Gastroesophageal sphincter (tissue), 4 donors: Measurements from ENCODE around the gene CYP46A1. TPM values are rescaled to one million over a fixed set of nuclear protein-coding genes. Genes with fewer than 3 reads are reported as not detected.

Experiments
- ATAC-seq: fragments of 150-250 bp; one replicate; pipeline ENCODE4 v1.9.1; 2016; ENCODE audit warnings: mild to moderate bottlenecking, moderate library complexity
- H3K27ac ChIP-seq, 4 donors: fragments of 200-600 bp; sonication (generic) in 3 of 4; 1 replicate in 3 of 4; 2 replicates in 1 of 4; pipeline ENCODE4 v1.5.1; 2016 to 2019
- H3K27me3 ChIP-seq: fragments of 200-600 bp; sonication (generic); one replicate; pipeline ENCODE4 v1.5.1; 2019
- H3K36me3 ChIP-seq, 2 donors: fragments of 200-600 bp; sonication (generic); one replicate each; pipeline ENCODE4 v1.5.1; 2019; ENCODE audit warnings: control low read depth in 1 of 2
- H3K4me1 ChIP-seq, 3 donors: fragments of 200-600 bp; sonication (generic); 1 replicate in 2 of 3; 2 replicates in 1 of 3; pipeline ENCODE4 v1.5.1; 2016 to 2019; ENCODE audit warnings: control low read depth in 2 of 3
- H3K4me3 ChIP-seq, 2 donors: fragments of 200-600 bp; sonication (generic); one replicate each; pipeline ENCODE4 v1.5.1; 2019; ENCODE audit warnings: mild to moderate bottlenecking in 1 of 2, moderate library complexity in 1 of 2
- H3K9me3 ChIP-seq, 3 donors: fragments of 200-600 bp; sonication (generic); one replicate each; pipeline ENCODE4 v1.5.1; 2017 to 2019; ENCODE audit warnings: control low read depth in 2 of 3
- EP300 ChIP-seq: sonication (generic); formaldehyde crosslinking; IDR thresholded peaks from one replicate; pipeline ENCODE4 v1.6.1; 2017; ENCODE audit warnings: antibody characterized with exemption, mild to moderate bottlenecking
- POLR2A ChIP-seq, 2 donors: fragments of 450-650 bp; IDR thresholded peaks; one replicate each; pipeline ENCODE4 v1.6.1; 2017; ENCODE audit warnings: antibody characterized with exemption in 2 of 2, mild to moderate bottlenecking in 2 of 2, moderate library complexity in 1 of 2
- POLR2AphosphoS5 ChIP-seq: sonication (generic); formaldehyde crosslinking; IDR thresholded peaks from one replicate; pipeline ENCODE4 v1.6.1; 2017; ENCODE audit warnings: antibody characterized with exemption
- WGBS, 2 donors: methylation state at CpG; one replicate each; pipeline ENCODE4 v1.1.5; 2018; ENCODE audit warnings: low coverage in 1 of 2; 5-methylcytosine and 5-hydroxymethylcytosine counted together
- total RNA-seq, 4 donors: library from RNA; depleted of rRNA; stranded (reverse); fragments of >200 nt; gene quantifications; one replicate each; pipeline ENCODE4 v1.1.0, GENCODE V29; 2016
- TF ChIP-seq, protein P1 (sequence below), 4 experiments: fragments of 200-600 bp in 2 of 4; fragments of 450-650 bp in 2 of 4; sonication (generic) in 1 of 4; IDR thresholded peaks; one replicate each; pipeline ENCODE4 v1.5.1; 2017 to 2019; ENCODE audit warnings: antibody characterized with exemption in 4 of 4, mild to moderate bottlenecking in 2 of 4, moderate library complexity in 2 of 4

The CYP46A1 gene
- total RNA-seq, 4 donors from 2014 or later, result 0.78 to 1.4 (median 0.94) TPM; not detected in 1

DNA sequence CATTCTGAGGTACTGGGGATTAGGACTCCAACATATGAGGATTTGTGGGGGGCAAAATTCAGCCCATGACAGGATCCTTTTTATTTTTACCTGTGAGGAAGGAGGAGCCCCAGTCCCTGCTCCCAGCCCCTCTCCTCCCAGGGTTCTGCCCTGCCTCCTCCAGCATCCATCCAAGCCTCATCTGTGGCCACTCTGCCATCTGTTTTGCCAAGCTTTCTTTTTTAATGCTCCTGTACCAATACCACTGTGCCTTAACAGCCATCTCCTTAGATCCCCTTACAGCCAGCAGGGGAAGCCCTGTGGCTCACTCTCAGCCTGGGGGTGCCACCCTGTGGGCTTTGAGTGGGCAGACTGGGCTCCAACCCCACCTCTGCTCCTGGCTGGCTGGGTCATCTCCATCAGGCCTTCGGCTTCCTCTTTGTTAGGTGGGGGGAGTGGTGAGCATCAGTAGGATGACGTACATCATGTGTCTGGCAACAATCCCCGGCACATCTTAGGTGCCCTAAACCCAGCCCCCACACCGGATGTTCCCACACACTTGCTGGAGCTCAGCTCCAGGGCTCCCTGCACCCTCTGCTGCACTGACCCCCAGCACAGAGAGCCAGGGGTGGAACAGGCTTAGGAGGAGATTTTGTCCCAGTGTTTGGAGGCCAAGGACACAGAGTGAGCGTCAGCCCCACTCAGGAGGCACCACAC, 40.2 kb downstream of the CYP46A1 start:
- no peak overlapping the region for H3K27ac ChIP-seq
- WGBS, 2 donors, result 50 to 83% methylated on average over 1 of the region's 5 CpGs
- ATAC-seq, result no peak
- no peaks in the 10 kb centered on the region for H3K4me1 ChIP-seq
- H3K9me3 ChIP-seq, result no peaks in the 10 kb centered on the region
- no peak overlapping the region for H3K4me3 ChIP-seq
- no peaks in the 10 kb centered on the region for H3K36me3 ChIP-seq
- TF ChIP-seq EP300 (no peak), POLR2AphosphoS5 (no peak), POLR2A (IDR thresholded peaks at IDR 0.05) (no peak)
- TF ChIP-seq, protein P1, sequence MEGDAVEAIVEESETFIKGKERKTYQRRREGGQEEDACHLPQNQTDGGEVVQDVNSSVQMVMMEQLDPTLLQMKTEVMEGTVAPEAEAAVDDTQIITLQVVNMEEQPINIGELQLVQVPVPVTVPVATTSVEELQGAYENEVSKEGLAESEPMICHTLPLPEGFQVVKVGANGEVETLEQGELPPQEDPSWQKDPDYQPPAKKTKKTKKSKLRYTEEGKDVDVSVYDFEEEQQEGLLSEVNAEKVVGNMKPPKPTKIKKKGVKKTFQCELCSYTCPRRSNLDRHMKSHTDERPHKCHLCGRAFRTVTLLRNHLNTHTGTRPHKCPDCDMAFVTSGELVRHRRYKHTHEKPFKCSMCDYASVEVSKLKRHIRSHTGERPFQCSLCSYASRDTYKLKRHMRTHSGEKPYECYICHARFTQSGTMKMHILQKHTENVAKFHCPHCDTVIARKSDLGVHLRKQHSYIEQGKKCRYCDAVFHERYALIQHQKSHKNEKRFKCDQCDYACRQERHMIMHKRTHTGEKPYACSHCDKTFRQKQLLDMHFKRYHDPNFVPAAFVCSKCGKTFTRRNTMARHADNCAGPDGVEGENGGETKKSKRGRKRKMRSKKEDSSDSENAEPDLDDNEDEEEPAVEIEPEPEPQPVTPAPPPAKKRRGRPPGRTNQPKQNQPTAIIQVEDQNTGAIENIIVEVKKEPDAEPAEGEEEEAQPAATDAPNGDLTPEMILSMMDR (IDR thresholded peaks at IDR 0.05), result no peak
- H3K27me3 ChIP-seq, result no peaks in the 10 kb centered on the region

DNA sequence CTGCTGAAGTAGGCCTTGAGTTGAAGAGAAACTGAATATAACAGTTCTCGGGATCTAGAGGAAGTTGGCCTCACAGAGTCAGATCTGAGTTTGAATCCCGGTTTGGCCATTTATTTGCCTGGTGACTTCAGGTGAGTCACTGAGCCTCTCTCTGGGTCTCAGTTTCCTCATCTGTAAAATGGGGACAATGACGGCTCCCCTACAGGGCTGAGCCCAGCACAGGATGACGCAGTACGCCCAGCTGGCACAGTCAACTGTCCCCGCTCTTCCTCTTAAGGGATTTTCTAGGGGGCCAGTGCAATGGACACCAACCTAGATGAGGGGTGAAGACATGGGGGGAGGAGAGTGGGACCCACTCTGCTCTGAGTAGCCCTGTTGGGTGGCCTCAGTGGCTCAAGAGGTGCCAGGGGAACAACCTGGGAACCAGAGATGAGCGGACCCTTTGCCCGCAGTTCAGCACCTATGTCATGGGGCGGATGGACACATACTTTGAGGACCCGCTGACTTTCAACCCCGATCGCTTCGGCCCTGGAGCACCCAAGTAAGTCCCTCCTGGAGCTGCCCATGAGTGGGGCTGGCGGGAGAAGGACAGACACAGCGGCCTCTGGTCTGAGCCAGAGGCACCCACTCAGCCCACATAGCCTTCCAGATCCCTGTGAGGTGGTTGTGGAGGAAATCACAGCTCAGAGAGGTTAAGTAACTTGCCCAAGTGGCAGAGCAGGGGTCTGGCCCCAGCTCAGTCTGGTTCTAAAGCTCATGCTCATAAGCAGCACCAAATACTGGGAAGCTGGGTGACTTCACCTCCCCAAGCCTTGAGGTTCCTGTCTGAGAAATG, 41.1 kb downstream of the CYP46A1 start:
- ATAC-seq, result no peak
- 95% methylated on average over 9 of the region's 15 CpGs; no CpG with 5 or more reads in 1 of the 2 donors for WGBS, 2 donors
- no peaks in the 10 kb centered on the region for H3K9me3 ChIP-seq
- no peak overlapping the region for H3K27ac ChIP-seq
- TF ChIP-seq, protein P1 (IDR thresholded peaks at IDR 0.05), result no peak
- TF ChIP-seq POLR2AphosphoS5 (no peak), EP300 (no peak), POLR2A (IDR thresholded peaks at IDR 0.05) (no peak)
- peaks cover 0 to 7% (median under 1%) of the 10 kb centered on the region in 3 donors for H3K4me1 ChIP-seq
- no peak overlapping the region for H3K4me3 ChIP-seq
- H3K27me3 ChIP-seq, result no peaks in the 10 kb centered on the region
- H3K36me3 ChIP-seq, result no peaks in the 10 kb centered on the region

GRCh38 chr14:99725774-99726537, 41.9 kb downstream of the CYP46A1 start:
- peaks cover 0 to 15% (median 9%) of the 10 kb centered on the region in 3 donors for H3K4me1 ChIP-seq
- 79 to 93% methylated on average over 2 to 3 of the region's 18 CpGs for WGBS, 2 donors
- no peaks in the 10 kb centered on the region for H3K27me3 ChIP-seq
- H3K4me3 ChIP-seq, result no peak overlapping the region
- TF ChIP-seq, protein P1 (IDR thresholded peaks at IDR 0.05), result no peak
- TF ChIP-seq POLR2A (IDR thresholded peaks at IDR 0.05), result no peak
- TF ChIP-seq POLR2AphosphoS5, result no peak
- TF ChIP-seq EP300, result no peak
- no peaks in the 10 kb centered on the region for H3K9me3 ChIP-seq
- no peak overlapping the region for H3K27ac ChIP-seq
- H3K36me3 ChIP-seq, result no peaks in the 10 kb centered on the region
- ATAC-seq, result no peak

- 83 to 100% methylated on average over 1 to 3 of the region's 26 CpGs for WGBS, 2 donors
- ATAC-seq, result no peak
- H3K4me1 ChIP-seq, result peaks cover 0 to 21% (median 15%) of the 10 kb centered on the region in 3 donors
- H3K27ac ChIP-seq, result no peak overlapping the region
- H3K4me3 ChIP-seq, result no peak overlapping the region
- TF ChIP-seq, protein P1 (IDR thresholded peaks at IDR 0.05), result no peak
- TF ChIP-seq POLR2A (IDR thresholded peaks at IDR 0.05) (no peak), POLR2AphosphoS5 (no peak), EP300 (no peak)
- no peaks in the 10 kb centered on the region for H3K27me3 ChIP-seq
- H3K9me3 ChIP-seq, result no peaks in the 10 kb centered on the region
- H3K36me3 ChIP-seq, result no peaks in the 10 kb centered on the region
Measured at GRCh38 chr14:99726538-99727095, 42.5 kb downstream of the CYP46A1 start.
